Neural cell (in vitro differentiated cells): ENCODE data around the gene RBM34. TPM values are rescaled to one million over a fixed set of nuclear protein-coding genes. Genes with fewer than 3 reads are reported as not detected.

Experiments used
- H2AFZ ChIP-seq: fragments of 200-600, 300-800 bp; sonication (generic), shearing (Covaris generic); 2 replicates; pipeline ENCODE4 v1.6.0; 2014; ENCODE audit warnings: low read depth, mild to moderate bottlenecking, antibody characterized with exemption, low read length, moderate library complexity
- H3F3A ChIP-seq: fragments of 200-600 bp; shearing (Covaris generic); 2 replicates; pipeline ENCODE4 v1.6.1; 2016; ENCODE audit warnings: mild to moderate bottlenecking, moderate library complexity, mixed read lengths, antibody characterized with exemption, low read length; ENCODE audit not compliant: insufficient read depth, poor library complexity, severe bottlenecking
- H3K27ac ChIP-seq: fragments of 200-600, 300-800 bp; sonication (generic), shearing (Covaris generic); 2 replicates; pipeline ENCODE4 v1.5.1; 2014; ENCODE audit warnings: mild to moderate bottlenecking, low read length, moderate library complexity
- H3K27me3 ChIP-seq: fragments of 300-800, 200-600 bp; sonication (generic), shearing (Covaris generic); 2 replicates; pipeline ENCODE4 v1.6.0; 2014; ENCODE audit warnings: mild to moderate bottlenecking, low read depth, low read length, moderate library complexity; ENCODE audit not compliant: insufficient read depth
- H3K36me3 ChIP-seq: fragments of 300-800, 200-600 bp; sonication (generic), shearing (Covaris generic); 2 replicates; pipeline ENCODE4 v1.5.1; 2014; ENCODE audit warnings: mild to moderate bottlenecking, antibody characterized with exemption, low read length, moderate library complexity; ENCODE audit not compliant: insufficient read depth
- H3K4me2 ChIP-seq: fragments of 300-800, 200-600 bp; sonication (generic), shearing (Covaris generic); 2 replicates; pipeline ENCODE4 v1.6.0; 2014; ENCODE audit warnings: mild to moderate bottlenecking, low read length
- H3K4me3 ChIP-seq: fragments of 300-800, 200-600 bp; sonication (generic), shearing (Covaris generic); 2 replicates; pipeline ENCODE4 v1.5.1; 2014; ENCODE audit warnings: mild to moderate bottlenecking, low read length, moderate library complexity
- H3K79me2 ChIP-seq: fragments of 200-600 bp; shearing (Covaris generic); replicated peaks from 2 replicates; pipeline ENCODE4 v1.6.0; 2014; ENCODE audit warnings: mild to moderate bottlenecking, low read length, moderate library complexity; ENCODE audit not compliant: insufficient read depth
- H3K9ac ChIP-seq: fragments of 300-800, 200-600 bp; sonication (generic), shearing (Covaris generic); 2 replicates; pipeline ENCODE4 v1.6.1; 2016; ENCODE audit warnings: mild to moderate bottlenecking, low read length, mixed read lengths
- H3K9me2 ChIP-seq: fragments of 200-600 bp; shearing (Covaris generic); 2 replicates; pipeline ENCODE4 v1.6.1; 2016; ENCODE audit warnings: mild to moderate bottlenecking, low read length, mixed read lengths; ENCODE audit not compliant: insufficient read depth
- H3K9me3 ChIP-seq: fragments of 200-600, 300-800 bp; sonication (generic), shearing (Covaris generic); 2 replicates; pipeline ENCODE4 v1.6.1; 2016; ENCODE audit warnings: mild to moderate bottlenecking, mixed run types, low read length, moderate library complexity, mixed read lengths
- H4K20me1 ChIP-seq: fragments of 200-600 bp; shearing (Covaris generic); 2 replicates; pipeline ENCODE4 v1.6.1; 2016; ENCODE audit warnings: mild to moderate bottlenecking, mixed run types; ENCODE audit not compliant: insufficient read depth
- EP300 ChIP-seq: fragments of 450-650 bp; conservative IDR thresholded peaks from 2 replicates; pipeline ENCODE4 v1.6.1; 2014; ENCODE audit warnings: antibody characterized with exemption, mild to moderate bottlenecking, moderate library complexity; ENCODE audit not compliant: poor library complexity, severe bottlenecking
- EZH2 ChIP-seq: fragments of 200-600, 300-800 bp; shearing (Covaris generic), sonication (generic); IDR thresholded peaks from 2 replicates; pipeline ENCODE4 v1.6.1; 2014; ENCODE audit warnings: antibody characterized with exemption, low read length, borderline replicate concordance, mild to moderate bottlenecking; ENCODE audit not compliant: insufficient read depth, poor library complexity, severe bottlenecking
- MXI1 ChIP-seq: fragments of 450-650 bp; conservative IDR thresholded peaks from 2 replicates; pipeline ENCODE4 v1.6.1; 2014; ENCODE audit warnings: antibody characterized with exemption, mild to moderate bottlenecking; ENCODE audit not compliant: poor library complexity, severe bottlenecking
- RAD21 ChIP-seq: fragments of 450-650 bp; conservative IDR thresholded peaks from 2 replicates; pipeline ENCODE4 v1.6.1; 2014; ENCODE audit warnings: antibody characterized with exemption, mild to moderate bottlenecking, moderate library complexity
- SMC3 ChIP-seq: fragments of 450-650 bp; conservative IDR thresholded peaks from 2 replicates; pipeline ENCODE4 v1.6.1; 2014; ENCODE audit warnings: antibody characterized with exemption, mild to moderate bottlenecking, moderate library complexity; ENCODE audit not compliant: poor library complexity
- TAF1 ChIP-seq: IDR thresholded peaks from 2 replicates; pipeline ENCODE4 v1.6.1; 2012; ENCODE audit warnings: low read depth
- polyA plus RNA-seq: library from polyadenylated mRNA; depleted of rRNA; stranded (reverse); fragments of >200 nt; gene quantifications from 2 replicates; pipeline ENCODE4 v1.2.3, GENCODE V29; 2014
- TF ChIP-seq, protein P1 (sequence below): fragments of 450-650 bp; IDR thresholded peaks from 2 replicates; pipeline ENCODE4 v1.5.1; 2014; ENCODE audit warnings: antibody characterized with exemption, mild to moderate bottlenecking, moderate library complexity; ENCODE audit not compliant: poor library complexity, severe bottlenecking

The RBM34 gene
- polyA plus RNA-seq, 1 donor from 2014 or later: 128 TPM

- Histone ChIP-seq H3K4me2 (no peak overlapping the region), H3K27ac (no peak overlapping the region), H3K4me3 (no peak overlapping the region), H3K9me2 (no peaks in the 10 kb centered on the region), H3K9ac (no peak overlapping the region), H3K9me3 (no peaks in the 10 kb centered on the region), H3K79me2 (no peaks in the 10 kb centered on the region), H3K27me3 (no peaks in the 10 kb centered on the region), H3F3A (peaks cover 2% of the 10 kb centered on the region), H3K36me3 (no peaks in the 10 kb centered on the region), H4K20me1 (no peaks in the 10 kb centered on the region), H2AFZ (no peak overlapping the region)
- TF ChIP-seq EZH2 (no peak), RAD21 (no peak), EP300 (no peak), TAF1 (no peak), MXI1 (no peak)
Observed at GRCh38 chr1:235108185-235108593, 52.9 kb downstream of the RBM34 start.

DNA sequence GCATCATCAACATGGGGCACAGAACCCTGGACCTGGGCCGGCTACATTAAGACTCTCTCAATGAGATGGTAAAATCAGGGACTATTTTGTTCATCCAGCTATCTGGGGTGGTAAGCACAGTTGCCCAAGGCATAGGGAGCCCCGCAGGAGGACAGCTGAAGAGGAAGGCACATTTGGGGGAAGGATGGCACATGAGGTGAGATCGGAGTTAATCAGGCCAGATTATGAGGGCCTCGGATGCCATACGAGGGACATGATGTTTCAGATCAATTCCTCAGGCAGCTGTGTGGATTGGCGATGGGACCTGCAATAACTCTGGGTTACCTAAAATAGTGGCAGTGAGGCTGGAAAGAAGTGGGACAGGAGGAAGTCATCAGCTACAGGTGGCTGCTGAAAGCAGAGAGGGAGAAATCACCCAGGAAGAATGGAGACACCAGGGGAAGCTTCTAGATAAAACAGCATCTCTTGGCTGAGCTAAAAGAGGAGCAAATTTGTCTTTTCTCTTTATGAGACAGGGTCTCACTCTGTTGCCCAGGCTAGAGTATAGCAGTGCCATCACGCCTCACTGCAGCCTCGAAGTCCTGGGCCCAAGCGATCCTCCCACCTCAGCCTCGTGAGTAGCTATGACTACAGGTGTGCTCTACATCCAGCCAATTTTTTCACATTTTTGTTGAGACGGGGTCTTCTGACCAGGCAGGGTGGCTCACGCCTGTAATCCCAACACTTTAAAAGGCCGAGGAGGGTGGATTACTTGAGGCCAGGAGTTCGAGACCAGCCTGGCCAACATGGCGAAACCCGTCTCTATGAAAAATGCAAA lies 53.5 kb downstream of the RBM34 start:
- Histone ChIP-seq H3K9ac (no peak overlapping the region), H3F3A (peaks cover 2% of the 10 kb centered on the region), H2AFZ (no peak overlapping the region), H3K27ac (no peak overlapping the region), H4K20me1 (no peaks in the 10 kb centered on the region), H3K9me3 (no peaks in the 10 kb centered on the region), H3K79me2 (no peaks in the 10 kb centered on the region), H3K4me2 (no peak overlapping the region), H3K36me3 (no peaks in the 10 kb centered on the region), H3K9me2 (no peaks in the 10 kb centered on the region), H3K4me3 (no peak overlapping the region), H3K27me3 (no peaks in the 10 kb centered on the region)
- TF ChIP-seq MXI1 (no peak), SMC3 (no peak), TAF1 (no peak)

- no peaks in the 10 kb centered on the region for H3K27me3 ChIP-seq
- no peaks in the 10 kb centered on the region for H3K36me3 ChIP-seq
- H3F3A ChIP-seq: peaks cover 2% of the 10 kb centered on the region
- H3K4me3 ChIP-seq: no peak overlapping the region
- no peaks in the 10 kb centered on the region for H3K9me2 ChIP-seq
- no peaks in the 10 kb centered on the region for H4K20me1 ChIP-seq
- H3K4me2 ChIP-seq: no peak overlapping the region
- H2AFZ ChIP-seq: no peak overlapping the region
- H3K9me3 ChIP-seq: no peaks in the 10 kb centered on the region
- H3K27ac ChIP-seq: no peak overlapping the region
- no peaks in the 10 kb centered on the region for H3K79me2 ChIP-seq
- TF ChIP-seq SMC3: no peak
- TF ChIP-seq, protein P1, sequence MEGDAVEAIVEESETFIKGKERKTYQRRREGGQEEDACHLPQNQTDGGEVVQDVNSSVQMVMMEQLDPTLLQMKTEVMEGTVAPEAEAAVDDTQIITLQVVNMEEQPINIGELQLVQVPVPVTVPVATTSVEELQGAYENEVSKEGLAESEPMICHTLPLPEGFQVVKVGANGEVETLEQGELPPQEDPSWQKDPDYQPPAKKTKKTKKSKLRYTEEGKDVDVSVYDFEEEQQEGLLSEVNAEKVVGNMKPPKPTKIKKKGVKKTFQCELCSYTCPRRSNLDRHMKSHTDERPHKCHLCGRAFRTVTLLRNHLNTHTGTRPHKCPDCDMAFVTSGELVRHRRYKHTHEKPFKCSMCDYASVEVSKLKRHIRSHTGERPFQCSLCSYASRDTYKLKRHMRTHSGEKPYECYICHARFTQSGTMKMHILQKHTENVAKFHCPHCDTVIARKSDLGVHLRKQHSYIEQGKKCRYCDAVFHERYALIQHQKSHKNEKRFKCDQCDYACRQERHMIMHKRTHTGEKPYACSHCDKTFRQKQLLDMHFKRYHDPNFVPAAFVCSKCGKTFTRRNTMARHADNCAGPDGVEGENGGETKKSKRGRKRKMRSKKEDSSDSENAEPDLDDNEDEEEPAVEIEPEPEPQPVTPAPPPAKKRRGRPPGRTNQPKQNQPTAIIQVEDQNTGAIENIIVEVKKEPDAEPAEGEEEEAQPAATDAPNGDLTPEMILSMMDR: no peak
- no peak overlapping the region for H3K9ac ChIP-seq
Observed at GRCh38 chr1:235106457-235106856, 54.6 kb downstream of the RBM34 start.
